Fibroblast of lung (primary cell): ENCODE data around the gene ADAMTS17. TPM values are rescaled to one million over a fixed set of nuclear protein-coding genes. Genes with fewer than 3 reads are reported as not detected.

Source experiments
- DNase-seq, 2 donors: peaks; one replicate each; pipeline versions ENCODE4 v3.0.0 to v3.0.0-alpha.2; 2010; ENCODE audit warnings: low read depth in 2 of 2
- H2AFZ ChIP-seq: 2 replicates; pipeline ENCODE4 v1.5.1; 2012; ENCODE audit warnings: low read length, control low read depth, inconsistent platforms
- H3K27ac ChIP-seq: 2 replicates; pipeline ENCODE4 v1.5.1; 2011; ENCODE audit warnings: low read length, control low read depth; ENCODE audit not compliant: insufficient read depth
- H3K27me3 ChIP-seq: 2 replicates; pipeline ENCODE4 v1.5.1; 2011; ENCODE audit warnings: mild to moderate bottlenecking, low read length; ENCODE audit not compliant: control insufficient read depth, insufficient read depth
- H3K36me3 ChIP-seq: 2 replicates; pipeline ENCODE4 v1.5.1; 2011; ENCODE audit warnings: low read length; ENCODE audit not compliant: control insufficient read depth, insufficient read depth
- H3K4me1 ChIP-seq: 2 replicates; pipeline ENCODE4 v1.5.1; 2011; ENCODE audit warnings: low read length; ENCODE audit not compliant: control insufficient read depth, insufficient read depth; ENCODE audit errors: extremely low read depth
- H3K4me2 ChIP-seq: 2 replicates; pipeline ENCODE4 v1.5.1; 2011; ENCODE audit warnings: low read length, control low read depth; ENCODE audit not compliant: insufficient read depth; ENCODE audit errors: extremely low read depth
- H3K4me3 ChIP-seq, 4 experiments: fragments of 200-600 bp in 1 of 4; sonication (generic) in 1 of 4; replicated peaks in 1 of 4; 2 replicates each; pipeline ENCODE4 v1.5.1; 2011 to 2016; ENCODE audit warnings: low read length in 4 of 4, low read depth in 3 of 4, mild to moderate bottlenecking in 3 of 4, control low read depth in 2 of 4, inconsistent platforms in 1 of 4, mixed read lengths in 1 of 4; ENCODE audit not compliant: insufficient read depth in 1 of 4; ENCODE audit errors: control extremely low read depth in 1 of 4
- H3K79me2 ChIP-seq: 2 replicates; pipeline ENCODE4 v1.5.1; 2012; ENCODE audit warnings: mild to moderate bottlenecking, low read length, inconsistent platforms; ENCODE audit not compliant: control insufficient read depth, insufficient read depth
- H3K9ac ChIP-seq: 2 replicates; pipeline ENCODE4 v1.5.1; 2011; ENCODE audit warnings: mild to moderate bottlenecking, low read length, control low read depth; ENCODE audit not compliant: insufficient read depth
- H3K9me3 ChIP-seq: 2 replicates; pipeline ENCODE4 v1.5.1; 2012; ENCODE audit warnings: low read depth, low read length; ENCODE audit not compliant: control insufficient read depth, insufficient read depth
- H4K20me1 ChIP-seq: 2 replicates; pipeline ENCODE4 v1.5.1; 2011; ENCODE audit warnings: low read length; ENCODE audit not compliant: control insufficient read depth, insufficient read depth; ENCODE audit errors: extremely low read depth
- EZH2 ChIP-seq: IDR thresholded peaks from 2 replicates; pipeline ENCODE4 v1.5.1; 2012; ENCODE audit warnings: low read length, control low read depth, mild to moderate bottlenecking; ENCODE audit errors: missing control alignments
- polyA plus RNA-seq, 2 donors: library from polyadenylated mRNA; depleted of rRNA in 1 of 2; stranded (reverse) in 1 of 2; unstranded in 1 of 2; fragments of >200 nt; gene quantifications; 2 replicates each; pipeline ENCODE4 v1.2.1, GENCODE V29; 2011 to 2012; ENCODE audit warnings: missing spikeins in 1 of 2
- total RNA-seq: library from RNA; depleted of rRNA; stranded (reverse); fragments of >200 nt; gene quantifications from 2 replicates; pipeline ENCODE4 v1.2.1, GENCODE V29; 2014
- TF ChIP-seq, protein P1 (sequence below), 2 donors: IDR thresholded peaks in 1 of 2; conservative IDR thresholded peaks in 1 of 2; 1 replicate in 1 of 2; 2 replicates in 1 of 2; pipeline ENCODE4 v1.5.1; 2011 to 2012; ENCODE audit warnings: low read length in 2 of 2, control low read depth in 1 of 2, inconsistent platforms in 1 of 2, low read depth in 1 of 2, mild to moderate bottlenecking in 1 of 2

ADAMTS17 gene
- total and polyA plus RNA-seq, 2 donors (not counting 1 experiment from before 2014, with no cell fraction given): 0.09 to 0.17 TPM

GRCh38 chr15:100049936-100050876 is 291.6 kb downstream of the ADAMTS17 start:
- H3K4me1 ChIP-seq: no peaks in the 10 kb centered on the region
- H3K79me2 ChIP-seq: no peaks in the 10 kb centered on the region
- no peak overlapping the region for H3K27ac ChIP-seq
- TF ChIP-seq, protein P1, sequence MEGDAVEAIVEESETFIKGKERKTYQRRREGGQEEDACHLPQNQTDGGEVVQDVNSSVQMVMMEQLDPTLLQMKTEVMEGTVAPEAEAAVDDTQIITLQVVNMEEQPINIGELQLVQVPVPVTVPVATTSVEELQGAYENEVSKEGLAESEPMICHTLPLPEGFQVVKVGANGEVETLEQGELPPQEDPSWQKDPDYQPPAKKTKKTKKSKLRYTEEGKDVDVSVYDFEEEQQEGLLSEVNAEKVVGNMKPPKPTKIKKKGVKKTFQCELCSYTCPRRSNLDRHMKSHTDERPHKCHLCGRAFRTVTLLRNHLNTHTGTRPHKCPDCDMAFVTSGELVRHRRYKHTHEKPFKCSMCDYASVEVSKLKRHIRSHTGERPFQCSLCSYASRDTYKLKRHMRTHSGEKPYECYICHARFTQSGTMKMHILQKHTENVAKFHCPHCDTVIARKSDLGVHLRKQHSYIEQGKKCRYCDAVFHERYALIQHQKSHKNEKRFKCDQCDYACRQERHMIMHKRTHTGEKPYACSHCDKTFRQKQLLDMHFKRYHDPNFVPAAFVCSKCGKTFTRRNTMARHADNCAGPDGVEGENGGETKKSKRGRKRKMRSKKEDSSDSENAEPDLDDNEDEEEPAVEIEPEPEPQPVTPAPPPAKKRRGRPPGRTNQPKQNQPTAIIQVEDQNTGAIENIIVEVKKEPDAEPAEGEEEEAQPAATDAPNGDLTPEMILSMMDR (conservative IDR thresholded peaks at IDR 0.05 in 1 of 2, IDR thresholded peaks at IDR 0.05 in 1 of 2; ENCODE audit: low read depth in 1 of 2, low read length in 2 of 2): no peak
- no peak for TF ChIP-seq EZH2
- H3K4me3 ChIP-seq: no peak overlapping the region
- H3K36me3 ChIP-seq: no peaks in the 10 kb centered on the region
- no peak overlapping the region for H3K4me2 ChIP-seq
- no peaks in the 10 kb centered on the region for H3K27me3 ChIP-seq
- H2AFZ ChIP-seq: no peak overlapping the region
- H3K9ac ChIP-seq: no peak overlapping the region
- no peak for DNase-seq
- H3K9me3 ChIP-seq: no peaks in the 10 kb centered on the region
- no peaks in the 10 kb centered on the region for H4K20me1 ChIP-seq

- no peaks in the 10 kb centered on the region for H3K36me3 ChIP-seq
- H3K9me3 ChIP-seq: no peaks in the 10 kb centered on the region
- H3K4me2 ChIP-seq: no peak overlapping the region
- TF ChIP-seq, protein P1 (conservative IDR thresholded peaks at IDR 0.05 in 1 of 2, IDR thresholded peaks at IDR 0.05 in 1 of 2; ENCODE audit: low read depth in 1 of 2, low read length in 2 of 2): no peak
- no peak for TF ChIP-seq EZH2
- no peak overlapping the region for H3K9ac ChIP-seq
- H4K20me1 ChIP-seq: no peaks in the 10 kb centered on the region
- no peaks in the 10 kb centered on the region for H3K27me3 ChIP-seq
- no peak for DNase-seq
- no peak overlapping the region for H3K4me3 ChIP-seq
- no peak overlapping the region for H2AFZ ChIP-seq
- H3K79me2 ChIP-seq: no peaks in the 10 kb centered on the region
- H3K4me1 ChIP-seq: no peaks in the 10 kb centered on the region
- no peak overlapping the region for H3K27ac ChIP-seq
These were observed 292.3 kb downstream of the ADAMTS17 start for GRCh38 chr15:100049483-100049882.

- H3K4me2 ChIP-seq: no peak overlapping the region
- H3K4me1 ChIP-seq: no peaks in the 10 kb centered on the region
- H2AFZ ChIP-seq: no peak overlapping the region
- H3K79me2 ChIP-seq: no peaks in the 10 kb centered on the region
- no peak overlapping the region for H3K4me3 ChIP-seq
- H3K9me3 ChIP-seq: no peaks in the 10 kb centered on the region
- no peak overlapping the region for H3K27ac ChIP-seq
- H3K9ac ChIP-seq: no peak overlapping the region
- H3K27me3 ChIP-seq: no peaks in the 10 kb centered on the region
- H3K36me3 ChIP-seq: no peaks in the 10 kb centered on the region
- TF ChIP-seq, protein P1 (conservative IDR thresholded peaks at IDR 0.05 in 1 of 2, IDR thresholded peaks at IDR 0.05 in 1 of 2; ENCODE audit: low read depth in 1 of 2, low read length in 2 of 2): no peak
- TF ChIP-seq EZH2: no peak
- no peaks in the 10 kb centered on the region for H4K20me1 ChIP-seq
- DNase-seq: no peak
These were observed 293.0 kb downstream of the ADAMTS17 start for GRCh38 chr15:100048736-100049135.
